Muscle layer of colon (tissue), 2 donors: ENCODE data around the gene PDCD7.
"Not testable (repeated sequence)": the region's sequence is repeated elsewhere in the genome, so short reads cannot be mapped to it uniquely, and the experiment has no call there.

Source experiments
- H3K27ac ChIP-seq: one replicate; pipeline ENCODE4 v1.7.0; 2013; ENCODE audit warnings: low read depth, mild to moderate bottlenecking, low read length, moderate library complexity
- H3K27me3 ChIP-seq, 2 donors: one replicate each; pipeline ENCODE4 v1.7.0; 2013; ENCODE audit warnings: low read length in 2 of 2, mild to moderate bottlenecking in 2 of 2; ENCODE audit not compliant: insufficient read depth in 2 of 2, control insufficient read depth in 1 of 2
- H3K36me3 ChIP-seq: one replicate; pipeline ENCODE4 v1.7.0; 2013; ENCODE audit warnings: mild to moderate bottlenecking, low read length; ENCODE audit not compliant: insufficient read depth
- H3K4me1 ChIP-seq: one replicate; pipeline ENCODE4 v1.7.0; 2013; ENCODE audit warnings: mild to moderate bottlenecking, low read length; ENCODE audit not compliant: insufficient read depth
- H3K4me3 ChIP-seq, 2 donors: one replicate each; pipeline ENCODE4 v1.7.0; 2013; ENCODE audit warnings: low read length in 2 of 2, low read depth in 1 of 2, mild to moderate bottlenecking in 1 of 2, moderate library complexity in 1 of 2
- H3K9ac ChIP-seq: one replicate; pipeline ENCODE4 v1.7.0; 2013; ENCODE audit warnings: low read length
- H3K9me3 ChIP-seq: one replicate; pipeline ENCODE4 v1.7.0; 2013; ENCODE audit warnings: mild to moderate bottlenecking, low read length
- donor health status: abdominal sarcoma.
- donor health status: Adenocarcinoma of cecum.

PDCD7 gene

DNA sequence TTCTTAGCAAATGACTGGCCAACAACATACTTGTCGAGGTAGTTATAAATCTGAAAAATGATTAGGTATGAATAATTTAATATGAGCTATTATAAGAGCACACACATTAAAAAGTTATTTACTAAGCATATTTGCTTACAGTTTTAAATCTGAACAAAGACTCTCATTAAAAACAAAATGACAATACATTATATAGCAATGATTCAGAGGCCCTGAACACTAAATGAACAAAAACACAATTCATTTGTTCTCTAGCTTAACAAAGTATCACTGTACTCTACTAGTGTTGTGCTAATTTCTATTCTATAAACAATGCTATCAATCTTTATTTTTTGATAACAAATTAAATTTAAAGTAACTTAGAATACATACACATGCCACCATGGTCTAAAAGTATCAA lies 30.5 kb upstream of the PDCD7 start:
- no peaks in the 10 kb centered on the region for H3K9me3 ChIP-seq
- no peak overlapping the region for H3K27ac ChIP-seq
- no peaks in the 10 kb centered on the region for H3K4me1 ChIP-seq
- H3K27me3 ChIP-seq = no peaks in the 10 kb centered on the region
- H3K9ac ChIP-seq = no peak overlapping the region
- peaks cover 15% of the 10 kb centered on the region for H3K36me3 ChIP-seq
- no peak overlapping the region for H3K4me3 ChIP-seq

DNA sequence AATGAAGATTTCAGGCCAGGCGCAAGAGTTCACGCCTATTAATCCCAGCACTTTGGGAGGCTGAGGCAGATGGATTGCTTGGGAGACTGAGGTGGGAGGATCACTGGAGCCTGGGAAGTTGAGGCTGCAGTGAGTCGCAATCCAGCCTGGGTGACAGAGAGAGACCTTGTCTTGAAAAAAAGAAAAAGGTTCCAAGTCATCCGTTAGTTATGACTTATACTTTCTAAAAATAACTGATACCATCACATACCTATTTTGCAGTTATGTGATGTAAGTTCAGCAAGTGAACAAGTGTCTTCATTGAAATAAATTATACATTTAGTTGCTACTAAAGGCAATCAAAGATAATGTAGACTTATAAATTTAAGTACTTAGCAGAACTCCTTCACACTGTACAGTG lies 29.4 kb upstream of the PDCD7 start:
- H3K36me3 ChIP-seq = peaks cover 21% of the 10 kb centered on the region
- H3K4me1 ChIP-seq = no peaks in the 10 kb centered on the region
- H3K27me3 ChIP-seq = no peaks in the 10 kb centered on the region
- H3K27ac ChIP-seq = no peak overlapping the region
- no peak overlapping the region for H3K4me3 ChIP-seq
- no peaks in the 10 kb centered on the region for H3K9me3 ChIP-seq
- H3K9ac ChIP-seq = no peak overlapping the region

DNA sequence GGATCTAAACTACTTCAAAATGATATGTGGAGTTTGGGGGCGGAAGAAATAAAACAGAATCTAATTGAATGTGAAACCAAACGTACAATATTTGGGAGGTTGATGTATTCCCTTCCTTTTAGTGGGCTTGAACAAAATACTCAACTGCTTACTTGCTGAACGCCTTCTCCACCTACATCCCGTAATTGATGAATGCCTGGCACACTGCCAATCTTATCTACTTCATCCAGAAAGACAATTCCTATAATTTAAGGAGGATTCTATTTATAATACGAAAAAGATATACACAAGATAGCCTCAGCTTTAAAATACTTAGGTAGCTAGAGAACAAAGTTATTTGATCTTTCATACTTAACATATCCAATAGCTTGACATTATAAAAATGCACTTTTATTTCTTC lies 23.1 kb upstream of the PDCD7 start:
- H3K36me3 ChIP-seq = peaks cover 49% of the 10 kb centered on the region

DNA sequence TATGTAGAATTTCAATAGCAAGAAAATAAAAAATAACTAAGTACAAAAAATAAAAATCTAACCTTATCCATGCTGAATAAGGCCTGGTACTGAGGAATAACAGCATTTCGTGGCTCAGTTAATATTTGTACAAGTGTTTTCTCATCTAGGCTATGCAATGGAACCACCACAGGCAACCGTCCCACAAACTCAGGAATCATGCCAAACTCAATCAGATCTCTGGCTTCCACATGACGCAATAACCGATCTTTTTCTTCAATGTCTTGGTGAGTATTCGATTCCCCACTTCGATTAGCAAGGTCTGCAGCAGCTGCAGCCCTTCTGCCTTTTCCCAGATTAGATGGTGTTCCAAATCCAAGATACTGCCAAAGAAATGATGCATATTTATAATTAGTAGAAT lies 21.1 kb upstream of the PDCD7 start:
- Histone ChIP-seq H3K9me3 (no peaks in the 10 kb centered on the region), H3K36me3 (peaks cover 62% of the 10 kb centered on the region), H3K4me3 (no peak overlapping the region), H3K27ac (no peak overlapping the region), H3K27me3 (no peaks in the 10 kb centered on the region), H3K4me1 (no peaks in the 10 kb centered on the region), H3K9ac (no peak overlapping the region)

More for the DNA sequence above, 23.1 kb upstream of the PDCD7 start:
- no peak overlapping the region for H3K4me3 ChIP-seq
- no peak overlapping the region for H3K9ac ChIP-seq
- H3K27me3 ChIP-seq = no peaks in the 10 kb centered on the region
- no peaks in the 10 kb centered on the region for H3K9me3 ChIP-seq
- no peaks in the 10 kb centered on the region for H3K4me1 ChIP-seq
- H3K27ac ChIP-seq = no peak overlapping the region

DNA sequence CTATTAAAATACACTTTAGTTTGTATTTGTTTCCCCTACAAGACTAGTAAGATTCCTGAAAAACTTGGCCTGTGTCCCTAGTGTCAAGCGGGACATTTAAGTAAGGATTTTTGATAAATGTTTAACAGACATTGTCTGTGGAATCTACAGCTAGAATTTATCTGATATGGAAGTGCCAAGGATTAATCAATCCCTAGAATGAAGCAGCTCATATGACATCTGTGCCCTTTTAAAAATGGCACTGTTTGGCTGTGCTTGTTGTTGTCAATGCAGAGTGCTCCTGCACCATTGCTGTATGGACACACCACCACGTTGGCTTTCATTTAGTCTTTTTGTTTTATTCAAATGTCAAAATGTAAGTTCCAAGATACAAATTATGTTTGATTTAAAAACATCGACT lies 14.3 kb upstream of the PDCD7 start:
- Histone ChIP-seq H3K4me1 (no peaks in the 10 kb centered on the region), H3K27me3 (no peaks in the 10 kb centered on the region), H3K9ac (no peak overlapping the region), H3K9me3 (no peaks in the 10 kb centered on the region), H3K36me3 (peaks cover 35% of the 10 kb centered on the region), H3K4me3 (no peak overlapping the region), H3K27ac (no peak overlapping the region)

DNA sequence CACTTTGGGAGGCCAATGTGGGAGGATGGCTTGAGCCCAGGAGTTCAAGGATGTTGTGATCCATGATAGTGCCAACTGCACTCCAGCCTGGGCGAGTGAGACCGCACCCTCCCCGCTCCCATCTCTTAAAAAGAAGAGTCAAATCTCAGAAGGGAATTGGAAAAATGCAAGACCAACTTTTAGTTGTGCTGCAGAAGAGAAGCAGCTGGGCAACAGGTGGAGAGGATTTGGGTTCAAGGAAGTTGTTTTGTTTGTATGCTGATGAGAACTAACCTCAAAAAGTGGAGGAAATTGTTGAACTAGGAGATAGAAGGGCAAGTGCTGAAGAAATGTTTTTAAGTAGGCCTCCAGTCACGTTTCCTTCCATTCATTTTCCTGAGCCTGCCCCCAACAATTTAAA lies 12.8 kb upstream of the PDCD7 start:
- no peaks in the 10 kb centered on the region for H3K9me3 ChIP-seq
- no peak overlapping the region for H3K27ac ChIP-seq
- H3K36me3 ChIP-seq = peaks cover 30% of the 10 kb centered on the region
- no peaks in the 10 kb centered on the region for H3K4me1 ChIP-seq
- no peak overlapping the region for H3K9ac ChIP-seq
- no peak overlapping the region for H3K4me3 ChIP-seq
- no peaks in the 10 kb centered on the region for H3K27me3 ChIP-seq

DNA sequence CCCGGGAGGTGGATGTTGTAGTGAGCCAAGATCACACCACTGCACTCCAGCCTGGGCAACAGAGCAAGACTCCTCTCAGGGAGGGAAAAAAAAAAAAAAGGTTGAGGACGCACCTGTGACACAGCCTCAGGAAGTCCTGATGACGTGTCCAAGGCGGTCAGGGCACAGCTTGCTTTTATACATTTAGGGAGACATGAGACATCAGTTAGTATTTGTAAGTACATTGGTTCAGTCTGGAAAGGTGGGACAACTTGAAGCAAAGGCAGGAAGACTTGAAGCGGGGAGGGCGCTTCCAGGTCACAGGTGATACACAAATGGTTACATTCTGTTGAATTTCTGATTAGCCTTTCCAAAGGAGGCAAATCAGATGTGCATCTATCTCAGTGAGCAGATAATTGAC lies 5.0 kb upstream of the PDCD7 start:
- not testable (repeated sequence) for H3K4me1 ChIP-seq, H3K4me3 ChIP-seq, H3K9ac ChIP-seq, H3K27me3 ChIP-seq, H3K9me3 ChIP-seq, H3K36me3 ChIP-seq, H3K27ac ChIP-seq

DNA sequence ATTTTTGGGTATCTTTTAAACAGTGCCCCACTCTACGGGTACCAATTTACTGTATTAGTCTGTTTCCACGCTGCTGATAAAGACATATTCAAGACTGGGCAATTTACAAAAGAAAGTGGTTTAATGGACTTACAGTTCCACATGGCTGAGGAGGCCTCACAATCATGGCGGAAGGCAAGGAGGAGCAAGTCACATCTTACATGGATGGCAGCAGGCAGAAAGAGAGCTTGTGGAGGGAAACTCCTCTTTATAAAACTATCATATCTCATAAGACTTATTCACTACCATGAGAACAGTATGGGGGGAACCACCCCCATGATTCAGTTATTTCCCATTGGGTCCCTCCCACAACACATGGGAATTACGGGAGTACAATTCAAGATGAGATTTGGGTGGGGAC lies 4.3 kb upstream of the PDCD7 start:
- not testable (repeated sequence) for H3K9me3 ChIP-seq, H3K27ac ChIP-seq, H3K36me3 ChIP-seq, H3K27me3 ChIP-seq, H3K4me3 ChIP-seq, H3K4me1 ChIP-seq, H3K9ac ChIP-seq

DNA sequence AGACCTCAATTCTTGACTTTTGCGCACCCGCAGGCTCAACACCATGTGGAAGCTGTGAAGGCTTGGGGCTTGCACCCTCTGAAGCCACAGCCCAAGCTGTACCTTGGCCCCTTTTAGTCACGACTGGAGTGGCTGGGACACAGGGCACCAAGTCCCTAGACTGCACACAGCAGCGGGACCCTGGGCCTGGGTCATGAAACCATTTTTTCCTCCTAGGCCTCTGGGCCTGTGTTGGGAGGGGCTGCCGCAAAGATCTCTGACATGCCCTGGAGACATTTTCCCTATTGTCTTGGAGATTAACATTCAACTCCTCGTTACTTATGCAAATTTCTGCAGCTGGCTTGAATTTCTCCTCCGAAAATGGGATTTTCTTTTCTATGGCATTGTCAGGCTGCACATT lies 3.5 kb upstream of the PDCD7 start:
- H3K4me1 ChIP-seq, H3K27ac ChIP-seq, H3K27me3 ChIP-seq, H3K4me3 ChIP-seq, H3K9ac ChIP-seq, H3K9me3 ChIP-seq, H3K36me3 ChIP-seq: not testable (repeated sequence)

DNA sequence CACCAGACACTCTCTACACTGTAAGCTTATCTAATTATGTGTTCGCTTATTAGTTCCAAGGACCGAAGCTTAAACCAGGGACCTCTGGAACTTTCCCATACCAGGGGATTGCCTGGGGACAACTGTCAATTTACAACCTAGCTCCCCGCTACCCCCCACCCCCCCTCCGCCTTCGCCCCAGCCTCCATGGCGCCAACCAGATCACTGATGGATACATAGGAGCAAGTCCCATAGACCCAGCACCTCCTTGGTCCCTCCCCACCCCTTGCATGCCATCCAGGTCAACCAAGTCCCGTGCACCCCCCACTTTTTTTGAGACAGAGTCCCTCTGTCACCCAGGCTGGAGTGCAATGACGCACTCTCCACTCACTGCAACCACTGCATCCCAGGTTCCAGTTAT lies 930 bp upstream of the PDCD7 start:
- H3K9me3 ChIP-seq = no peaks in the 10 kb centered on the region
- peaks cover 1% of the 10 kb centered on the region for H3K36me3 ChIP-seq
- no peak overlapping the region for H3K4me3 ChIP-seq
- H3K9ac ChIP-seq = no peak overlapping the region
- peaks cover 6% of the 10 kb centered on the region for H3K4me1 ChIP-seq
- H3K27ac ChIP-seq = no peak overlapping the region
- H3K27me3 ChIP-seq = no peaks in the 10 kb centered on the region

DNA sequence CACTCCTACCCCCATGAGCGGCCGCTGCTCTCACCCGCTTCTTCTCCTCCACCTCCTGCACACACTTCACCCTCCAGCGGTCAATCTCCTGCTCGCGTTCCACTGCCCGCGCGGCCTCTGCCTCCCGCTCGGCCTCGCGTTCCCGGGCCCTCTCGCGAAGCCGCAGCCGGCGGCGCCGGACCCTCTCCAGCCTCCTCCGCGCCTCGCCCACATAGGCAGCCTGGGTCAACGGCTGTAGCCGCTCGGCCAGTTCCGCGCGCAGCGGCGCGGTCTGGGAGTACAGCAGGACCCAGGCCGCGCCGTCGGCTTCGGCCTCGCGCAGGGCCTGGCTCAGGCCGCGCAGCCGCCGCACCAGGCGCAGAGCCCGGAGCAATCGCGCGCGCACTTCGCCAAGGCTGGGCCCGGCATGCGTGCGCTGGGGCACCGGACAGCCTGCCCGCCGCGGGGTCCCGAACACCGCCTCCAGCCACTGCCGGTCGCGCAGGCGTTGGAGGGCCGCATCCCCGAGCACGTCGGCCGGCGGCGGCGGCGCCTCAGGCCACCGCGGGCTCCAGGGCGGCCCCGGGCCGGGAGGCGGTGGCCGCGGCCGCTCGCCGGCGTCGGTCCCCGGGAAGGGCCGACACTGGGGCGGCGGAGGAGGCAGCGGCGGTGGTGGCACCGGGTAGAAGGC lies 595 bp downstream of the PDCD7 start:
- H3K4me3 ChIP-seq = peak overlapping the region; percentile 86 to 88
- H3K4me1 ChIP-seq = peaks cover 6% of the 10 kb centered on the region
- H3K27me3 ChIP-seq = no peaks in the 10 kb centered on the region
- H3K9me3 ChIP-seq = no peaks in the 10 kb centered on the region
- peak overlapping the region; percentile 29 for H3K9ac ChIP-seq
- H3K36me3 ChIP-seq = peaks cover 16% of the 10 kb centered on the region
- H3K27ac ChIP-seq = peak overlapping the region; percentile 85

DNA sequence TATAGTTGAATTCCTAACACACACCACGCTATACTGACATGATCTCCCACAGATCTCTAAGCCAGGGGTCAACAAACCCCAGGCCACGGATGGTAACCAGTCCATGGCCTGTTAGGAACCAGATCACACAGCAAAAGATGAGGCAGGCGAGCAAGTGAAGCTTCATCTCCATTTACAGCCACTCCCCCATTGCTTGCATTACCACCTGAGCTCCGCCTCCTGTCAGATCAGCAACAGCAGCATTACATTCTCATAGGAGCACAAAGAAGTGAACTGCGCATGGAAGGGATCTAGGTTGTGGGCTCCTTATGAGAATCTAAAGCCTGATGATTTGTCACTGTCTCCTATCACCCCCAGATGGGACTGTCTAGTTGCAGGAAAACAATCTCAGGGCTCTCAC lies 2.7 kb downstream of the PDCD7 start:
- Histone ChIP-seq H3K4me1 (peaks cover 6% of the 10 kb centered on the region), H3K27ac (no peak overlapping the region), H3K27me3 (no peaks in the 10 kb centered on the region), H3K4me3 (no peak overlapping the region), H3K9ac (no peak overlapping the region), H3K36me3 (peaks cover 36% of the 10 kb centered on the region), H3K9me3 (no peaks in the 10 kb centered on the region)
